ENCODE data around the gene IFT22.

DNA sequence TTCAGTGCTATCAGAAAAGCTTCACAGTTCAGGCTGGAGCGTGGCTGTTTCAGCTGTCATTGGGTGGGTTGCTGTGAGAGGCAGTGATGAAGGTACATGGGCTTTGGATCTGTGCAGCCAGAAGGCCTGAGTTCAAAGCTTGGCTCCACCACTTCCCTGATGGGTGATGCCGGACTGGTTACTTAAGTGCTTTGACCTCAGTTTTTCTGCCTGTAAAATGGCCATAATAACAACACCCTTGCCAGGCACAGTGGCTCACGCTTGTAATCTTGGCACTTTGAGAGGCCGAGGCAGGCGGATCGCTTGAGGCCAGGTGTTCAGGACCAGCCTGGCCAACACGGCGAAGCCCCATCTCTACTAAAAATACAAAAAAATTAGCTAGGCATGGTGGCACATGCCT lies 10.4 kb upstream of the IFT22 start:
- TF ChIP-seq, protein P1, sequence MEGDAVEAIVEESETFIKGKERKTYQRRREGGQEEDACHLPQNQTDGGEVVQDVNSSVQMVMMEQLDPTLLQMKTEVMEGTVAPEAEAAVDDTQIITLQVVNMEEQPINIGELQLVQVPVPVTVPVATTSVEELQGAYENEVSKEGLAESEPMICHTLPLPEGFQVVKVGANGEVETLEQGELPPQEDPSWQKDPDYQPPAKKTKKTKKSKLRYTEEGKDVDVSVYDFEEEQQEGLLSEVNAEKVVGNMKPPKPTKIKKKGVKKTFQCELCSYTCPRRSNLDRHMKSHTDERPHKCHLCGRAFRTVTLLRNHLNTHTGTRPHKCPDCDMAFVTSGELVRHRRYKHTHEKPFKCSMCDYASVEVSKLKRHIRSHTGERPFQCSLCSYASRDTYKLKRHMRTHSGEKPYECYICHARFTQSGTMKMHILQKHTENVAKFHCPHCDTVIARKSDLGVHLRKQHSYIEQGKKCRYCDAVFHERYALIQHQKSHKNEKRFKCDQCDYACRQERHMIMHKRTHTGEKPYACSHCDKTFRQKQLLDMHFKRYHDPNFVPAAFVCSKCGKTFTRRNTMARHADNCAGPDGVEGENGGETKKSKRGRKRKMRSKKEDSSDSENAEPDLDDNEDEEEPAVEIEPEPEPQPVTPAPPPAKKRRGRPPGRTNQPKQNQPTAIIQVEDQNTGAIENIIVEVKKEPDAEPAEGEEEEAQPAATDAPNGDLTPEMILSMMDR (IDR thresholded peaks at IDR 0.05) = no peak
- TF ChIP-seq EZH2phosphoT487 (IDR thresholded peaks at IDR 0.05) = no peak
- TF ChIP-seq EZH2 (IDR thresholded peaks at IDR 0.05) = no peak

Data from neural progenitor cell (in vitro differentiated cells).